CD4-positive, alpha-beta T cell (primary cell): ENCODE measurements around the gene CAP2. TPM values are rescaled to one million over a fixed set of nuclear protein-coding genes. Genes with fewer than 3 reads are reported as not detected.

ENCODE experiments used
- ATAC-seq: fragments of 200-7000 bp; cut with Tn5 transposase; one replicate; pipeline ENCODE4 v1.10.0; 2022; ENCODE audit warnings: mild to moderate bottlenecking; ENCODE audit not compliant: poor library complexity
- CTCF ChIA-PET: fragments of 350-600 bp; sonication (Branson Sonifier 250); formaldehyde crosslinking; loops from one replicate; lab custom pipeline; 2021; ENCODE audit warnings: antibody characterized with exemption, inconsistent platforms; lab: Charles Lee
- POLR2A ChIA-PET: fragments of 350-600 bp; sonication (Branson Sonifier 250); formaldehyde crosslinking; loops from one replicate; lab custom pipeline; 2021; ENCODE audit warnings: antibody characterized with exemption, inconsistent platforms; lab: Charles Lee
- DNase-seq, 14 experiments: peaks; one replicate each; pipeline ENCODE4 v3.0.0-alpha.2; 2013 to 2020; ENCODE audit warnings: mixed read lengths in 2 of 14
- H3K27ac ChIP-seq, 2 donors: one replicate each; pipeline versions ENCODE4 v1.5.1 to v1.7.0; 2013; ENCODE audit warnings: low read length in 2 of 2, low read depth in 1 of 2, mild to moderate bottlenecking in 1 of 2
- H3K27me3 ChIP-seq, 2 experiments: 1 replicate in 1 of 2; 2 replicates in 1 of 2; pipeline versions ENCODE4 v1.6.1 to v1.7.0; 2013; ENCODE audit warnings: low read length in 2 of 2, control low read depth in 1 of 2, mild to moderate bottlenecking in 1 of 2, moderate library complexity in 1 of 2; ENCODE audit not compliant: insufficient read depth in 2 of 2, control insufficient read depth in 1 of 2
- H3K36me3 ChIP-seq: one replicate; pipeline ENCODE4 v1.6.1; 2013; ENCODE audit warnings: low read length, control low read depth; ENCODE audit not compliant: insufficient read depth
- H3K4me1 ChIP-seq: one replicate; pipeline ENCODE4 v1.6.1; 2013; ENCODE audit warnings: low read length, control low read depth; ENCODE audit not compliant: insufficient read depth
- H3K4me3 ChIP-seq: one replicate; pipeline ENCODE4 v1.5.1; 2013; ENCODE audit warnings: mild to moderate bottlenecking, low read length, moderate library complexity
- H3K9me3 ChIP-seq, 2 experiments: 1 replicate in 1 of 2; 2 replicates in 1 of 2; pipeline versions ENCODE4 v1.6.1 to v1.7.0; 2013; ENCODE audit warnings: low read length in 2 of 2, mild to moderate bottlenecking in 2 of 2, control low read depth in 1 of 2, moderate library complexity in 1 of 2; ENCODE audit not compliant: control insufficient read depth in 1 of 2, insufficient read depth in 1 of 2
- H3K27ac Mint-ChIP-seq: one replicate; pipeline ENCODE4 v1.8.0; 2020; ENCODE audit warnings: mixed read lengths
- H3K27me3 Mint-ChIP-seq: one replicate; pipeline ENCODE4 v1.8.0; 2021; ENCODE audit warnings: mixed read lengths
- H3K36me3 Mint-ChIP-seq: one replicate; pipeline ENCODE4 v1.8.0; 2021; ENCODE audit warnings: low read depth, mixed read lengths
- H3K4me1 Mint-ChIP-seq: one replicate; pipeline ENCODE4 v1.8.0; 2021; ENCODE audit warnings: low read depth, mixed read lengths
- H3K4me3 Mint-ChIP-seq: one replicate; pipeline ENCODE4 v1.8.0; 2020; ENCODE audit warnings: mild to moderate bottlenecking, mixed read lengths
- H3K9me3 Mint-ChIP-seq: one replicate; pipeline ENCODE4 v1.8.0; 2020; ENCODE audit warnings: mixed read lengths
- intact Hi-C, 2 experiments: fragments of 100-400 bp; cut with DNase I in 1 of 2; cut with micrococcal nuclease in 1 of 2; formaldehyde crosslinking; loops; one replicate each; pipeline versions ENCODE4 v1.15.1 to v1.9.0; 2023 to 2025; cut with DNase I, micrococcal nuclease
- total RNA-seq, 174 experiments: library from RNA in 2 of 174; stranded (reverse) in 2 of 174; gene quantifications; one replicate each; pipeline ENCODE4 v1.2.3 and lab custom pipeline; 2021 to 2026
- TF ChIP-seq, protein P1 (sequence below): fragments of 200-600 bp; IDR thresholded peaks from one replicate; pipeline ENCODE4 v1.8.0; 2022; ENCODE audit warnings: antibody characterized with exemption, mild to moderate bottlenecking

CAP2 gene
- total RNA-seq, 2 experiments from 2014 or later: not detected

- no peaks in the 10 kb centered on the region for H3K9me3 Mint-ChIP-seq
- no peak for DNase-seq
- Histone ChIP-seq H3K4me1 (no peaks in the 10 kb centered on the region), H3K9me3 (peaks cover 0 to 8% of the 10 kb centered on the region in 2 experiments), H3K27ac (no peak overlapping the region), H3K36me3 (no peaks in the 10 kb centered on the region), H3K4me3 (no peak overlapping the region), H3K27me3 (no peaks in the 10 kb centered on the region)
- ChIA-PET CTCF (no interaction called here), POLR2A (no interaction called here)
- intact Hi-C loops: no loop called here
- TF ChIP-seq, protein P1, sequence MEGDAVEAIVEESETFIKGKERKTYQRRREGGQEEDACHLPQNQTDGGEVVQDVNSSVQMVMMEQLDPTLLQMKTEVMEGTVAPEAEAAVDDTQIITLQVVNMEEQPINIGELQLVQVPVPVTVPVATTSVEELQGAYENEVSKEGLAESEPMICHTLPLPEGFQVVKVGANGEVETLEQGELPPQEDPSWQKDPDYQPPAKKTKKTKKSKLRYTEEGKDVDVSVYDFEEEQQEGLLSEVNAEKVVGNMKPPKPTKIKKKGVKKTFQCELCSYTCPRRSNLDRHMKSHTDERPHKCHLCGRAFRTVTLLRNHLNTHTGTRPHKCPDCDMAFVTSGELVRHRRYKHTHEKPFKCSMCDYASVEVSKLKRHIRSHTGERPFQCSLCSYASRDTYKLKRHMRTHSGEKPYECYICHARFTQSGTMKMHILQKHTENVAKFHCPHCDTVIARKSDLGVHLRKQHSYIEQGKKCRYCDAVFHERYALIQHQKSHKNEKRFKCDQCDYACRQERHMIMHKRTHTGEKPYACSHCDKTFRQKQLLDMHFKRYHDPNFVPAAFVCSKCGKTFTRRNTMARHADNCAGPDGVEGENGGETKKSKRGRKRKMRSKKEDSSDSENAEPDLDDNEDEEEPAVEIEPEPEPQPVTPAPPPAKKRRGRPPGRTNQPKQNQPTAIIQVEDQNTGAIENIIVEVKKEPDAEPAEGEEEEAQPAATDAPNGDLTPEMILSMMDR: no peak
- no peak overlapping the region for H3K27ac Mint-ChIP-seq
- no peaks in the 10 kb centered on the region for H3K36me3 Mint-ChIP-seq
- ATAC-seq: no peak
- H3K4me1 Mint-ChIP-seq: no peaks in the 10 kb centered on the region
- H3K27me3 Mint-ChIP-seq: peaks cover 24% of the 10 kb centered on the region
- H3K4me3 Mint-ChIP-seq: no peak overlapping the region
Measured at GRCh38 chr6:17448165-17448564, 54.8 kb downstream of the CAP2 start.

DNA sequence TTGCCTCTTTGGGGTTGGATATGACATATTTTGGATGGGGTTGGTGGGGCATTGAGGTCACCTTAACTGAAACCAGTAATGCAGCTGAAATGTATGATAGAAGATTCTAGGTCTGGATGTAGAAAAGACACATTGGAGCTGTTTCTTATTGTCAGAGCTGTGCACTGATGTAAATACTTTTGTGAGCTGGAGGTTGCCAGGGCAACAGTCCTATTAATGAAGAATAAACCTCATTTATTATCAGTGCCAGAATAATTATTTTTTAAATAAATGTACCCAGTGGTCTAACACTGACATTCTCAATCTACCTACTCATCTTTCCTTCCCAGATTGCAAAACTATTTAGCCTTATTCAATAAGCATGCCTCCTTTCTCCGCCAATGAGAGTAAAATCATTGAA, 57.0 kb downstream of the CAP2 start:
- intact Hi-C loops: no loop called here
- no peak overlapping the region for H3K4me3 Mint-ChIP-seq

DNA sequence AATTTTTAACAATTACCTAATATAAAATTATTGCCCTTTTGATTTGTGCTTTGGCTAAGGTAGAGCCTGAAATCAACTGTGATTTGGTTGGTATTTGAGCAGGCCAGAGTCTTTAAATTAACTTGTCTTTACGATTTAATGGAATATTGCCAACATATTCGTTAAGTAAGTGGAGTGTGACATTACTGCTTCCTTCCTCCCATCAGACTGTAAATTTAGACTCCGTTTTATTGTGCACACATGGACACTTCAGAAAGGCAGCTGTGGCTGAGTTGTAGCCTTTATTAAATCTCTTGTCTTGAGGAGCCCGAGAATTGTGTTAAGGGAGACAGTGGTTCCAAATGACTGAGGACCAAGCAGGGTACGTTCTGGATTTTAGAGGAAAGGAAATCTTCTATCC, 57.4 kb downstream of the CAP2 start:
- ATAC-seq (no peak), DNase-seq (no peak)
- TF ChIP-seq, protein P1: no peak
- ChIA-PET POLR2A (no interaction called here), CTCF (no interaction called here)
- H3K4me1 Mint-ChIP-seq: no peaks in the 10 kb centered on the region
- H3K9me3 ChIP-seq: peaks cover 0 to 8% of the 10 kb centered on the region in 2 experiments
- H3K4me3 Mint-ChIP-seq: no peak overlapping the region
- no peak overlapping the region for H3K4me3 ChIP-seq
- no peaks in the 10 kb centered on the region for H3K27me3 ChIP-seq
- no peak overlapping the region for H3K27ac Mint-ChIP-seq
- no peaks in the 10 kb centered on the region for H3K36me3 ChIP-seq
- H3K4me1 ChIP-seq: no peaks in the 10 kb centered on the region
- intact Hi-C loops: no loop called here
- no peak overlapping the region for H3K27ac ChIP-seq
- no peaks in the 10 kb centered on the region for H3K36me3 Mint-ChIP-seq
- H3K27me3 Mint-ChIP-seq: peaks cover 40% of the 10 kb centered on the region
- H3K9me3 Mint-ChIP-seq: no peaks in the 10 kb centered on the region

More for the DNA sequence above, 57.0 kb downstream of the CAP2 start:
- Mint-ChIP-seq H3K4me1 (no peaks in the 10 kb centered on the region), H3K27ac (no peak overlapping the region), H3K27me3 (peaks cover 40% of the 10 kb centered on the region), H3K36me3 (no peaks in the 10 kb centered on the region), H3K9me3 (no peaks in the 10 kb centered on the region)
- H3K27ac ChIP-seq: no peak overlapping the region
- H3K9me3 ChIP-seq: peaks cover 0 to 8% of the 10 kb centered on the region in 2 experiments
- ChIA-PET POLR2A (no interaction called here), CTCF (no interaction called here)
- H3K27me3 ChIP-seq: no peaks in the 10 kb centered on the region
- no peaks in the 10 kb centered on the region for H3K36me3 ChIP-seq
- H3K4me1 ChIP-seq: no peaks in the 10 kb centered on the region
- no peak overlapping the region for H3K4me3 ChIP-seq
- no peak for DNase-seq
- ATAC-seq: no peak
- TF ChIP-seq, protein P1: no peak
